Measurements from ENCODE around the gene RETREG3. TPM values are rescaled to one million over a fixed set of nuclear protein-coding genes. Genes with fewer than 3 reads are reported as not detected.

Gene RETREG3
- total and polyA plus RNA-seq, 9 of the 15 experiments (the other 6 are each of a cell fraction or from before 2014, with no cell fraction given), result 4.1 to 39.0 (median 16.9) TPM

DNA sequence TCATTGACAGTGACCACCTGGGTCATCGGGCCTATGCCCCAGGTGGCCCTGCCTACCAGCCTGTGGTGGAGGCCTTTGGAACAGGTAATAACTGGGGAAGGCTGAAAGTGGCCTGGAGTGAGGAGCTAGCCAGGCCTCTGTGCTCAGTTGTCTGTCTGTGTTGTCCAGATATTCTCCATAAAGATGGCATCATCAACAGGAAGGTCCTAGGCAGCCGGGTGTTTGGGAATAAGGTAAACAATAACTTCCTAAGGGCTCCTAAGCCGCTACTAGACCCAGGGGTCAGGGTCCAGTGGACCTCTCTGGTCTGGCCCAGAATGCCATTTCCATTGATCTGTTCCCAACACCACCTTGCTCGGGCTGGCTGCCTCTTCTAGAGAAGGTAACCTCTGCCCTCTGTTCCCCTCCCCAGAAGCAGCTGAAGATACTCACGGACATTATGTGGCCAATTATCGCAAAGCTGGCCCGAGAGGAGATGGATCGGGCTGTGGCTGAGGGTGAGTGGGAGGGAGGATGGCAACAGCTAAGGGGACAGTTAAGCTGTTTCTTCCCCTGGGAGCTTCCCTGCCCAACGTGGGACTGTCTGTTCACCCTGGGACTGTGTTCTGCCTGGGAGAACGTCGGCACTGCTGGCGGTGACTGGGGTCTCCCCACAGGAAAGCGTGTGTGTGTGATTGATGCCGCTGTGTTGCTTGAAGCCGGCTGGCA lies 44.2 kb downstream of the RETREG3 start:
- TF ChIP-seq HDAC3 (IDR thresholded peaks at IDR 0.05; ENCODE audit: borderline replicate concordance, partially characterized antibody), result no peak
- TF ChIP-seq POLR2A (conservative IDR thresholded peaks at IDR 0.05), result no peak
- no peak for TF ChIP-seq DPF2 (IDR thresholded peaks at IDR 0.05)
- ATAC-seq (no peak), FAIRE-seq (no peak), DNase-seq (ENCODE audit: extremely low read depth in 1 of 4, low spot score in 3 of 4) (no peak)
- 91% methylated on average over 13 of the region's 15 CpGs for WGBS (ENCODE audit: insufficient coverage, low coverage, missing lambda C conversion rate)
- Histone ChIP-seq H3K4me1 (replicated peaks in 1 of 2; ENCODE audit: control insufficient read depth in 2 of 2, insufficient read depth in 2 of 2, low read length in 2 of 2) (peaks cover 38 to 69% of the 10 kb centered on the region in 2 experiments), H3K4me3 (no peak overlapping the region), H3K9me1 (ENCODE audit: control insufficient read depth, insufficient read depth, low read length) (no peaks in the 10 kb centered on the region), H2AFZ (ENCODE audit: low read depth, low read length) (no peak overlapping the region), H3K36me3 (ENCODE audit: control insufficient read depth, insufficient read depth, low read length) (peaks cover 59% of the 10 kb centered on the region), H4K20me1 (replicated peaks; ENCODE audit: control insufficient read depth, insufficient read depth, low read length) (no peaks in the 10 kb centered on the region), H3K27ac (ENCODE audit: extremely low read depth, low read depth, low read length) (no peak overlapping the region; the same call in 2 of the 3 replicates), H3K4me2 (ENCODE audit: insufficient read depth, low read length) (no peak overlapping the region), H3K9me3 (replicated peaks; ENCODE audit: control insufficient read depth, insufficient read depth, low read depth, low read length) (no peaks in the 10 kb centered on the region), H3K27me3 (ENCODE audit: control insufficient read depth in 2 of 2, insufficient read depth in 2 of 2, low read length in 2 of 2) (no peaks in the 10 kb centered on the region), H3K79me2 (ENCODE audit: control insufficient read depth, insufficient read depth, low read length) (peaks cover 64% of the 10 kb centered on the region), H3K9ac (ENCODE audit: insufficient read depth in 1 of 2, low read depth in 2 of 2, low read length in 2 of 2) (peak overlapping the region in 1 of 2 experiments; percentile 99; a peak in 2 of 4 replicates)
- in situ Hi-C loops (cut with MboI), result no loop called here
- ChIA-PET CTCF (ENCODE audit: low intra/inter-chr PET ratio) (no interaction called here), POLR2A (interaction anchor here (0.5 to 8.3 kb wide), 6 partner anchors 9 to 751 kb away, joined by 3 to 58 read pairs (median 4); partner anchors contain the start of gene PSMC3IP)
- intact Hi-C loops (cut with micrococcal nuclease), result no loop called here
- BruUV-seq (replicated peaks), result no TSS peak

GRCh38 chr17:42563950-42564349 lies 45.2 kb downstream of the RETREG3 start:
- DNase-seq (ENCODE audit: extremely low read depth in 1 of 4, low spot score in 3 of 4) (no peak), ATAC-seq (no peak), FAIRE-seq (no peak)
- in situ Hi-C loops (cut with MboI) (no loop called here), intact Hi-C loops (cut with micrococcal nuclease) (no loop called here)
- Histone ChIP-seq H3K4me1 (replicated peaks in 1 of 2; ENCODE audit: control insufficient read depth in 2 of 2, insufficient read depth in 2 of 2, low read length in 2 of 2) (peaks cover 29 to 72% of the 10 kb centered on the region in 2 experiments), H4K20me1 (replicated peaks; ENCODE audit: control insufficient read depth, insufficient read depth, low read length) (no peaks in the 10 kb centered on the region), H2AFZ (ENCODE audit: low read depth, low read length) (no peak overlapping the region), H3K4me3 (peak overlapping the region; percentile 74; the same call in 1 of the 2 replicates), H3K9me1 (ENCODE audit: control insufficient read depth, insufficient read depth, low read length) (no peaks in the 10 kb centered on the region), H3K27ac (ENCODE audit: extremely low read depth, low read depth, low read length) (peak overlapping the region; percentile 88; the same call in 2 of the 3 replicates), H3K79me2 (ENCODE audit: control insufficient read depth, insufficient read depth, low read length) (peaks cover 53% of the 10 kb centered on the region), H3K27me3 (ENCODE audit: control insufficient read depth in 2 of 2, insufficient read depth in 2 of 2, low read length in 2 of 2) (no peaks in the 10 kb centered on the region), H3K4me2 (ENCODE audit: insufficient read depth, low read length) (peak overlapping the region; percentile 92), H3K9me3 (replicated peaks; ENCODE audit: control insufficient read depth, insufficient read depth, low read depth, low read length) (no peaks in the 10 kb centered on the region), H3K36me3 (ENCODE audit: control insufficient read depth, insufficient read depth, low read length) (peaks cover 49% of the 10 kb centered on the region), H3K9ac (ENCODE audit: insufficient read depth in 1 of 2, low read depth in 2 of 2, low read length in 2 of 2) (peak overlapping the region; percentile 93 to 99)
- no TSS peak for BruUV-seq (replicated peaks)
- POLR2A ChIA-PET, result interaction anchor here (1.2 to 8.3 kb wide), 3 partner anchors 10 to 23 kb away, joined by 4 to 58 read pairs (median 7); partner anchors contain the start of gene PSMC3IP
- WGBS (ENCODE audit: insufficient coverage, low coverage, missing lambda C conversion rate), result 66% methylated on average over 9 of the region's 9 CpGs
- CTCF ChIA-PET (ENCODE audit: low intra/inter-chr PET ratio), result no interaction called here
- TF ChIP-seq LCOR (CRISPR knock-in tag; IDR thresholded peaks at IDR 0.05) (no peak), SIRT6 (IDR thresholded peaks at IDR 0.05; ENCODE audit: low read depth, low read length) (no peak), PHF8 (IDR thresholded peaks at IDR 0.05; ENCODE audit: borderline replicate concordance, low read length) (no peak), FOXJ3 (CRISPR knock-in tag; IDR thresholded peaks at IDR 0.05) (no peak), SREBF2 (CRISPR knock-in tag; IDR thresholded peaks at IDR 0.05) (no peak), ZFP1 (CRISPR knock-in tag; IDR thresholded peaks at IDR 0.05) (no peak), CCAR2 (IDR thresholded peaks at IDR 0.05; ENCODE audit: low read depth, low read length) (no peak)
- TF ChIP-seq, protein P1, sequence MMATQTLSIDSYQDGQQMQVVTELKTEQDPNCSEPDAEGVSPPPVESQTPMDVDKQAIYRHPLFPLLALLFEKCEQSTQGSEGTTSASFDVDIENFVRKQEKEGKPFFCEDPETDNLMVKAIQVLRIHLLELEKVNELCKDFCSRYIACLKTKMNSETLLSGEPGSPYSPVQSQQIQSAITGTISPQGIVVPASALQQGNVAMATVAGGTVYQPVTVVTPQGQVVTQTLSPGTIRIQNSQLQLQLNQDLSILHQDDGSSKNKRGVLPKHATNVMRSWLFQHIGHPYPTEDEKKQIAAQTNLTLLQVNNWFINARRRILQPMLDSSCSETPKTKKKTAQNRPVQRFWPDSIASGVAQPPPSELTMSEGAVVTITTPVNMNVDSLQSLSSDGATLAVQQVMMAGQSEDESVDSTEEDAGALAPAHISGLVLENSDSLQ (IDR thresholded peaks at IDR 0.05), result no peak
- TF ChIP-seq, protein P2, sequence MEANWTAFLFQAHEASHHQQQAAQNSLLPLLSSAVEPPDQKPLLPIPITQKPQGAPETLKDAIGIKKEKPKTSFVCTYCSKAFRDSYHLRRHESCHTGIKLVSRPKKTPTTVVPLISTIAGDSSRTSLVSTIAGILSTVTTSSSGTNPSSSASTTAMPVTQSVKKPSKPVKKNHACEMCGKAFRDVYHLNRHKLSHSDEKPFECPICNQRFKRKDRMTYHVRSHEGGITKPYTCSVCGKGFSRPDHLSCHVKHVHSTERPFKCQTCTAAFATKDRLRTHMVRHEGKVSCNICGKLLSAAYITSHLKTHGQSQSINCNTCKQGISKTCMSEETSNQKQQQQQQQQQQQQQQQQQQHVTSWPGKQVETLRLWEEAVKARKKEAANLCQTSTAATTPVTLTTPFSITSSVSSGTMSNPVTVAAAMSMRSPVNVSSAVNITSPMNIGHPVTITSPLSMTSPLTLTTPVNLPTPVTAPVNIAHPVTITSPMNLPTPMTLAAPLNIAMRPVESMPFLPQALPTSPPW (CRISPR knock-in tag; IDR thresholded peaks at IDR 0.05), result no peak
